GM12864 (cell line): ENCODE results near the gene PIGQ.

ENCODE experiments used
- DNase-seq: peaks from one replicate; pipeline ENCODE4 v3.0.0-alpha.2; 2011; ENCODE audit warnings: low read depth
- H3K4me3 ChIP-seq: 2 replicates; pipeline ENCODE4 v1.5.1; 2011; ENCODE audit warnings: mild to moderate bottlenecking, low read depth, low read length, control low read depth
- TF ChIP-seq, protein P1 (sequence below): IDR thresholded peaks from 2 replicates; pipeline ENCODE4 v1.5.1; 2011; ENCODE audit warnings: low read depth, mild to moderate bottlenecking, moderate library complexity, low read length, control low read depth, inconsistent platforms; ENCODE audit errors: missing control alignments

Gene PIGQ

DNA sequence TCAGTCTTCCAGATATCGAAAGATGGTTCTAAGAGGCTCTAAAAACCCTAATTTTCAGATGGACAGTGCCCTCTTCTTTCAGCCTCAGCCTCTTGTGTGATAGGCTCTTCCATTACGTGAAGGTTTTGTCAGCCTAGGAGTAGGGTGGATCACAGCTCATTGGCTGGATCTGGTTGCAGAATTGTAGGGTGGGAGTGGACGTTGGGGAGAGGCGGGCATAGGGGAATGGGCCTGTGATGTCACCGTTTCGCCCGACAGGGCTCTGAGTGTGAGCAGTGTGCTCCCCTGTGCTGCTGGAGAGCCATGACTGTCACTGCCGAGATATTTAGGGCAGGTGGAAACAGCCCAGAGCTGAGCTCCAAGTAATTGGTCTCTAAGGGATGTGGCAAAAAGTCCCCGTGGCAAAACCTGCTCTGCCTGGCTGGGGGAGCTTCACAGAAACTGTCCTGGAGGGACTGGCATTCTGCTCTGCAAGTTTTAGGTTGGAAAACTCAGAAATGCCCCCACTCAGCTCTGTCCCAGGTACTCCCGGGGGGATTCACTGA lies 54.8 kb downstream of the PIGQ start:
- no peak for DNase-seq
- TF ChIP-seq, protein P1, sequence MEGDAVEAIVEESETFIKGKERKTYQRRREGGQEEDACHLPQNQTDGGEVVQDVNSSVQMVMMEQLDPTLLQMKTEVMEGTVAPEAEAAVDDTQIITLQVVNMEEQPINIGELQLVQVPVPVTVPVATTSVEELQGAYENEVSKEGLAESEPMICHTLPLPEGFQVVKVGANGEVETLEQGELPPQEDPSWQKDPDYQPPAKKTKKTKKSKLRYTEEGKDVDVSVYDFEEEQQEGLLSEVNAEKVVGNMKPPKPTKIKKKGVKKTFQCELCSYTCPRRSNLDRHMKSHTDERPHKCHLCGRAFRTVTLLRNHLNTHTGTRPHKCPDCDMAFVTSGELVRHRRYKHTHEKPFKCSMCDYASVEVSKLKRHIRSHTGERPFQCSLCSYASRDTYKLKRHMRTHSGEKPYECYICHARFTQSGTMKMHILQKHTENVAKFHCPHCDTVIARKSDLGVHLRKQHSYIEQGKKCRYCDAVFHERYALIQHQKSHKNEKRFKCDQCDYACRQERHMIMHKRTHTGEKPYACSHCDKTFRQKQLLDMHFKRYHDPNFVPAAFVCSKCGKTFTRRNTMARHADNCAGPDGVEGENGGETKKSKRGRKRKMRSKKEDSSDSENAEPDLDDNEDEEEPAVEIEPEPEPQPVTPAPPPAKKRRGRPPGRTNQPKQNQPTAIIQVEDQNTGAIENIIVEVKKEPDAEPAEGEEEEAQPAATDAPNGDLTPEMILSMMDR = no peak
- H3K4me3 ChIP-seq = no peak overlapping the region

DNA sequence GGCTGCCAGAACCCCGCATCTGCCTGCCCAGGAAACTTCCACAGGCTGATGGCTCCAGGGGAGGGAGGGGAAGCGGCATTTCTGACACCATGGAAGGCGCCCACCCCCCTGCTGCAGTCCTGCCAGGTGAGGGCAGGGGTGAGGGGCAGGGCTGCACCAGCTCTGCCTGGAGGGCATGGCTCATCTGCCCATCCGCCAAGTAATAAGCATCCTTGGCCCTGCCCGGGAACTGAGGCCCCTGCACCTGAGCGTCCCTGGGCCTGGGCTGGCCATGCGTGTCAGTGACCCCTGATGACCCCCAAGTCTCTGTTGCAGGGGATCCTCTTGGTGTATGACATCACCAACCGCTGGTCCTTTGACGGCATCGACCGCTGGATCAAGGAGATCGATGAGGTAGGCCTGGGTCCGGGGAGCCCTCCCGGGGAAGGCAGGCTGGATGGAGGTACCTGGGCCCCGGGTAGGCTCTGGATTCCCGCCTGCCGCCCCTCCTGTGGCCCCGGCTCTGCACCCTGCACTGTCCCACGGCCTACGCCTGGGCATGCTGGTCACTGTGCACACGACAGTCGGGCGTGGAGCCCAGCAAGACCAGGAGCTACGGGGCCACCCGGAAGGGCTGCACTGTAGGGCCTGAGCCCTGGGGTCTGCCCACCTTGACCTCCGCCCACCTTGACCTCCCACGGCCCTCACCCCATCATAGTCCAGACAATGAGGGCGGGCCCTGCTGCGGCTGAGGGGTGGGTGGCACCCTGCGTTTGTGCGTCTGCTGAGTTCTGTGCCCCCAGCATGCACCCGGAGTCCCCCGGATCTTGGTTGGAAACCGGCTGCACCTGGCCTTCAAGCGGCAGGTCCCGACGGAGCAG lies 55.6 kb downstream of the PIGQ start:
- no peak for DNase-seq
- no peak overlapping the region for H3K4me3 ChIP-seq
- TF ChIP-seq, protein P1 = no peak

DNA sequence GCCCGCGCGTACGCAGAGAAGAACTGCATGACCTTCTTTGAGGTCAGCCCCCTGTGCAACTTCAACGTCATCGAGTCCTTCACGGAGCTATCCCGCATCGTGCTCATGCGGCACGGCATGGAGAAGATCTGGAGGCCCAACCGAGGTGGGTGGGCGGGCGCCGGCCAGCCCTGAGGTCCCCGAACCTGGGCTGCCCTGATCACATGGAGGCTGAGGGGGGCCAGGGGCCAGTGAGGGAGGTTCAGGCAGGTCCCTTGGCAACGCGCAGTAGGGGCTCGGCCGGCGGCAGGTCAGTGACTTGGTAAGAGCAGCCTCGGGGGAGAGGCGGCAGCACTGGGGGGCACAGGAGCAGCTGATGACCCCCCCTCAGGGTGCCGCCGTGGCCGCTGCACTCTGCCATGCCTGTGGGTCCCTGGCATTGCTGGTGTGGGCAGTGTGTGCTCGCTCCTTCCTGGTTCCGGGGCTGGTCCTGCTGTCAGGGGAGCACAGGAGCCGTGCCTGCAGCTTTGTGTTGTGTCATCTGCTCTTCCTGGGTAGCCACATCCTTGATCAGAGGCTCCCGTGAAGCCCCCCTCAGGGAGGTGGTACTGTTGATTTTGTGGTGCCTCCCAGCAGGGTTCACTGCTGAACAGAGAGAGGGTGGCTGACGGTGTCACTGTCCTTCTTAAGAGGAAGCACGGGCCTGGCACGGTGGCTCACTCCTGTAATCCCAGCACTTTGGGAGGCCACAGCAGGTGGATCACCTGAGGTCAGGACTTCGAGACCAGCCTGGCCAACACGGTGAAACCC lies 56.4 kb downstream of the PIGQ start:
- DNase-seq = no peak
- TF ChIP-seq, protein P1 = no peak
- no peak overlapping the region for H3K4me3 ChIP-seq

DNA sequence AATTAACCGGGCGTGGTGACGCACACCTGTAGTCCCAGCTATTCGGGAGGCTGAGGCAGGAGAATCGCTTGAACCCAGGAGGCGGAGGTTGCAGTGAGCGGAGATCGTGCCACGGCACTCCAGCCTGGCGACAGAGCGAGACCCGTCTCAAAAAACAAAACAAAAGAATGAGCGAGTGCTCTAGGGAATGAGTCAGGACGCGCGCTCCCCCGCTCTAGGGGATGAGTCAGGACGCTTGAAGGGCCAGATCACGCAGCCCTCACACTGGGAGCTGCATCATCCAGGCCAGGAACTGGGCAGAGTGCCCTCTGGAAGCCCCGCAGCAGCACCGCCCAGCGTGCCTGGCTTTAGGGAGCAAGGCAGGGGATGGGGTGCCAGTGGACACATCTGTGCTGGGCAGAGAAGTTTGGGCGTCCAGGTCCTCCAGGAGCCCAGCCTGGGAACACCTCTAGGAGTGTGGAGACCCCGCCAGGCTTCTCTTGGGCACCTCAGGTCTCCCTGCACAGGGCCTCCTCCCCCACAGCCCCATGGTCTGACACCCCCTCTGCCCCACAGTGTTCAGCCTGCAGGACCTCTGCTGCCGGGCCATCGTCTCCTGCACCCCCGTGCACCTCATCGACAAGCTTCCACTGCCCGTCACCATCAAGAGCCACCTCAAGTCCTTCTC lies 57.2 kb downstream of the PIGQ start:
- DNase-seq = no peak
- no peak overlapping the region for H3K4me3 ChIP-seq
- TF ChIP-seq, protein P1 = no peak

DNA sequence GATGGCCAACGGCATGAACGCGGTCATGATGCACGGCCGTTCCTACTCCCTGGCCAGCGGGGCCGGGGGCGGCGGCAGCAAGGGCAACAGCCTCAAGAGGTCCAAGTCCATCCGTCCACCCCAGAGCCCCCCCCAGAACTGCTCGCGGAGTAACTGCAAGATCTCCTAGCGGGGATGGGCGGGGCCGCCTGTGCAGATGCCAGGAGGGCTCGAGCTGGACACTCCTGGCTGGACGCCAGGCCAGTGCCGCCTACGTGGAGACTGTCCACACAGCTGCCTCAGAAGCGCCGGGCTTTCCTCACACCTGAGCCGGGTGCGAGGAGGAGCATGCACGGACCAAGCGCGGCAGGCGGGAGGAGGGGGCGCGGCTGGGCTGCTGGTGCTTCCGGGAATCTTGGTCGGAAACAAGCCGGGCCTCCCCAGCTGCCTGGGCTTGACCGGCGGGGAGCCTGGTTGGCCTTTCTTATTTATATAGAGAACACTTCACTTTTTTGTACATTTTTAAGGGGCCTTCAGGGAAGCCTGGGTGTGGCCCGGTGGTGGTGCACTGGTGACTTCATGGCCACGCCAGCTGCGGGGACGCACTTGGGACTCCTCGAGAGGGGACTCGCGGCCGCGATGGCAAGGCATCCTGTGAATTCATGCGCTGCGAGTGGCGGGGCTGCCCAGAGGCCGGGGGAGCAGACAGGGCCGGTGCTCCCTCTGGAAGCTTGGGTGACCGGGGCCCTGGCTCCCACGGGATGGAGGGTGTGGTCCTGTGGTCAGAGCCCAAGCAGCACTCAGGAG lies 57.9 kb downstream of the PIGQ start:
- no peak for DNase-seq
- TF ChIP-seq, protein P1 = no peak
- no peak overlapping the region for H3K4me3 ChIP-seq
